GM19035 (cell line): ENCODE measurements around the gene IGF2.
"Not testable (repeated sequence)": the region's sequence is repeated elsewhere in the genome, so short reads cannot be mapped to it uniquely, and the experiment has no call there.

Source experiments
- ATAC-seq: cut with Tn5 transposase; IDR thresholded peaks from one replicate; pipeline ENCODE4 v1.9.1; 2021; ENCODE audit not compliant: unreplicated experiment

IGF2 gene, protein sequence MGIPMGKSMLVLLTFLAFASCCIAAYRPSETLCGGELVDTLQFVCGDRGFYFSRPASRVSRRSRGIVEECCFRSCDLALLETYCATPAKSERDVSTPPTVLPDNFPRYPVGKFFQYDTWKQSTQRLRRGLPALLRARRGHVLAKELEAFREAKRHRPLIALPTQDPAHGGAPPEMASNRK

DNA sequence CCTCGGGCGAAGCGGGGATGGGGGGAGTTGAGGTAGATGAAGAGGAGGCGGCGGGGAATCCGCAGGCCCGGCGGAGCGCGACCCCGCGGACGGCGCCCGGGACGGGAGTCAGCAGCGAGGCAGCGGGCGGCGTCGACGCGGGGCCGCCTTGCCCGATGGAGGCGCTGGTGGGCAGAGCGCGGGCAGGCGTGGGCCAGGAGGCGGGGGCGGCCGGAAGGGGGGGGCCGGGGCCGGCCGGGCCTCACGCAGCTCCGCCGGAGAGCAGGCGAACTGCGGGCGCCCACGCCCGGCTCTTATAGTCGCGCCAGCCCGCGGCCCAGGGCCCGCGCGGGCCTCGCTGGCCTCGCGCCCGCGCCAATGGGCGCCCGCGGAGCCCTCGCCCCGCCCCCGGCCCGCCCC lies at the start of gene IGF2:
IGF2 (minus strand) TSS at position 267 of the 399 bp plus-strand sequence. CDS start 3,866 bp downstream, outside the sequence.
- no peak for ATAC-seq

DNA sequence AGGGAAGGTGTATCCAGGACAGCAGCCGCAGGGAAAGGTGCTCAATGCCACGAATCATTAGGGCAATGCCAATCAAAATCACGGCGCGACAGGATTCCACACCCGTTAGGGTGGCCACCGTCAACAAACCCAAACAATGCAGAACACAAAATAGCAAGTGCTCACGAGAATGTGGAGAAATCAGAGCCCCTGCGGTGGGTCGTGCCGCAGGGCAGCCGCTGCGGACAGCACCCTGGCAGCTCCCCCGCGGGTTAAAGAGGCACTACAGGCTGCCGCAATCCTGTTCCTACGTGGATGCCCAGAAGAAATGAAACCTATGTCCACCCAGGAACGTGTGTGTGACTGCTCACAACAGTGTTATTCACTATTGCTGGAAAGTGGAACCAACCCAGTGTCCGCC lies 49.6 kb upstream of the IGF2 start:
- no peak for ATAC-seq

DNA sequence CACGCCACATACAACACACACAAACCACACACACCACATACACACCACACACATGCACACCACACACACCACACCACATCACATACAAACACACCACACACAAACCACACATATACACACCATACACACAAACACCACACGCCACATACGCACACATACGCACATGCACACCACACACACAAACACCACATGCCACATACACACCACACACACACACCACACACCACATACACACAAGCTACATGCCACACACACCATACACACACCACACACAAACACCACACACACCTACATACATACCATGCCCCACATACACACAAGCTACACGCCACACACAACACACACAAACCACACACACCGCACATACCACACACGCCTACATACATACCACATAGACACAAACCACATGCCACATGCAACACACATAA lies 48.1 kb upstream of the IGF2 start:
- no peak for ATAC-seq

DNA sequence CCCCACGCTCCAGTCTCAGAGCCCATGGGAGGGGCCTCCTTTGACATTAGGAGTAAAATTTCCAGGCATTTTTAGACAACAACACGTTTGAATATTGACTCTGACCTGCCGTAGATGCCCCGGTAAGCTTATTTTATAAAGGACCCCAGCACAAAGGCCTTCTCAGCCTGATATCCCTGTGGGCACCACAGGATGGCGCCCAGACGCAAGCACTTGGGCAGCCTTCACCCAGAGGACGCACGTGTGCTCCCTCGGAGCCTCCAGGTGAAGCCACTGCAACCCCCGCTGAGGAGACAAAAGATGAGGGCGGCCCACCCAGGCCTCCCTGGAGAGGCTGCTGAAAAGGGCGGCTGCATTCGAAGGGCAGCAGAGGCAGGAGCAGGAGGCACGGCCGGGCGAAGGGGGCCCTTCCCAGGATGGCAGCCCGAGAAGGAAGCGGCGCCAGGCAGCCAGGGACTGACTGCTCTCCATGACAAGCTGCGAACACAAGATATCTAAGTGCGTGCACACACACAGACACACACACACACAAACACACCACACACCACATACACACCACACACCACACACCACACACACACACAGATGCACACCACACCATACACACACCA lies 47.6 kb upstream of the IGF2 start:
- ATAC-seq, result no peak

DNA sequence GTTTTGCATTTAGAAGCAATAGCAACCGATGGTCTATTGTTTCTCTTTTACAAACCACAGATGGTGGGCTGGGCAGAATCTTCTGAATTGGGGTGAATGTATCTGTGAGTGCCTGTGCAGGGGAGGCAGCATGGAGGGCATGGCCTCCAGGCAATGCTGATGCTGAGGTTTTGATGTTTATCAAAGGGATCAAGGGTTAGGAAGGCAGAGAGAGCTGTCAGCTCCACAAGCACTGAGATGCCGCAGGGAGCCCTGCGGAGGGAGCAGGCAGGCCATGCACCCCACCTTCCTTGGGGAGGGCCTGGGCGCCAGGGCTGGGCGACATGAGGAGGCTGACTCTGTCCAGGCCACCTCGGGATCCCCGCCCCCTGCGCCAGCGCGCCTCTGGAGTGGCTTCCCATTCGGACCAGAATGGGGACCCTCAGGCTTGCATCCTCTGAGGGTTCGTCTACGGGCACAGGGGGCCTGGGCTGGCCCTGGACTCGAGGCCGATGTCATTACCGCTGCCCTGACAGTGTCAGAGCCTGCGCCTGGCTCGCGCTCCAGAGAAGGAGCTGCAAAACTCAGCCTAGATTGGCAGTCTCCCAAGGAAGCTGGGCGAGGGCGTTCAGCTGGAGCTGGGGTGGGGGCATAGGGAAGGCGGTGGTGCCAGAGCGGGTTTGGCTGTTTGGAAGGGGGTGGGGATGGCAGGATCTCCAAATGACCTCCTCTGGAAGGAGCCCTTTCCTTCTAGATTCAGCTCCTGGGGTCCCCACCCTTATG lies 46.3 kb upstream of the IGF2 start:
- no peak for ATAC-seq

DNA sequence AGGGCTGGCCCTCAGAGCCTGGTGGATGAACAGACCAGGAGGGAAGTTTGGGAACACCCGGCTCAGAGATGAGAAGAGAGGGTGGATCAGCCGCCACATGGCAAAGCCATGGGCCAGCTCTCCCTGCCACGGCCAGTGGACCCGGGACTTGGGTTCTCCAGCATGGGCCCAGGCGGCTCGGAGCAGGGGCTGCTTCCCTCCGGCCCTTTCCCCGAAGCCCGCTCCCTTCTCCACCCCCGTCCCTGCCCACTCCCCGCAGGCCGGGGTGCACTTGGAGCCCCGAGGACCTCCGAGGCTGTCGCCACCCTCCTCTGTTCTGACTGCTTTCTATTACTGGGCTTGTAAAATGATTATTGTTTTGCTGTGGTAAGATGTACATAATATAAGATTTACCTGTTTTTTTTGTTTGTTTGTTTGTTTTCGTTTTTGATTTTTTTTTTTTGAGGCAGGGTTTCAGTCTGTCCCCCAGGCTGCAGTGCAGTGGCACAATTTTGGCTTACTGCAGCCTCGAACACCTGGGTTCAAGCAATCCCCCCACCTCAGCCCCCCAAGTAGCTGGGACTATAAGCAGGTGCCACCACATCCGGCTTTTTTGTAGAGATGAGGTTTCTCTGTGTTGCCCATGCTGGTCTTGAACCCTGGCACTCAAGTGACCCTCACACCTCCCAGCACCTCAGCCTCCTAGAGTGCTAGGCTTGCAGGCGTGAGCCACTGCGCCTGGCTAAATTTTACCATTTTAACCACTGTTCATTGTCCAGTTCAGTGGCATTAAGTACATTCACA lies 43.7 kb upstream of the IGF2 start:
- ATAC-seq, result no peak

DNA sequence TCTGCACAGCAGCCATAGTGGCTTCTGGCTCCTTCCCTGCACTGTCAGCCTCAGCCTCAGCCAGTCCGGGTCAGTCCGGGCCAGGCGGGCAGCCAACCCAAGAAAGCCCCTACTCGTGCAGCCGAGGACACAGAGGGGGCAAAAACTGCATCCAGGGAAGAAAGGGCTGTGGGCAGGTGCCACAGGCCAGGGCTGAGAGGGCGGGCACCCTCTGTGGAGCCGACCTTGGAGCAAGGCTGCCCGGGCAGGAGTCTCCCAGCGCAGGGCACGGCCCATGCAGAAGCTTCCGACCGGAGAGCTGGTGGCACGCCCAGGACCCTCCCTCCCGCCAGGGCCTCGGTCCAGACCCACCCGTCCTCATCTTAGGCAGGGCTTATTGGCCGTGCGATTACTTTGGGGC lies 42.9 kb upstream of the IGF2 start:
- ATAC-seq, result no peak

DNA sequence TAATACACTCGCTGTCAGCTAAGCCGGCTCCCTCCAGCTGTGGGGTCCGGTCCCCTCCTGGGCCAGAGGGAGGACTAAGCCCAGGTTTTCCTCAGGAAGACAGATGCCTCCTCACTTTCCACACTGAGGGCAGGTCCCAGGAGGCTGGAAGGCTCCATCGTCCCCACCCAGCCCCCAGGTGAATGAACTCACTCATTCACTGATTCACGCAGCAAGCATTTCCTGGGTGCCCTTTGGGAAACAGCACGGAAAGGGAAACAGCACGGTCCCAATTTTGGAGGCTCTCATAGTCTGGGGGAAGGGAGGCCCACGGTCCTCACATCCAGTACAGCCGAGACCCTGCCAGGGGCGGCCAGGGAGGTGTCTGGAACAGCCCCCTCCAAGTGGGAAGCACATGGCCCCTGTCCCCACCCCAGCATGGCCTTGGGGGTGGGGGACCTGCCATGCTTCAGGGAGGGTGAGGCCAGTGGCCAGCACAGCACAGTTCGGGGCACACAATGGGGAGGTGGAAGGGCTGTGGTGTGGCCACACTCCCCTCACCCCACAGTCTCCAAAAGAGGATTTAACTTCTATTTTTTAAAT lies 41.7 kb upstream of the IGF2 start:
- no peak for ATAC-seq

DNA sequence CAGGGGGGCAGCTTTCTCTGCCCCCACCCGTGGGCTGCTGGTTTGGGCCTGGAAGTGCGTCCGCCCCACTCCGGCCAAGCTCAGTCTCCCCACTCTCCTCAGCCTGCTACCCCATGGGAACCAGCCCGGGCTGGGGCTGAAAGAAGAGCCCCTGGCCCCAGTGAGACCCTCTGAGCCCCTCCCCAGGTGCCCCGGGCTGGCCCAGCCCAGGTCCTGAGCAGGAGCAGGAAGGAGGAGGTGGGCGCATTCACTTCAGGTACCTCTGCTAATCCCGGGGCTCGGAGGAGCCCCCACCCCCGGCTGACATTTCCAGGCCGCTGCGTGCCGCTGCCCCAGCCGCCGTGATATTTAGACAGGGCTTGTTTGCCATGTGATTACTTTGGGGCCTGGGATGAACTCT lies 41.2 kb upstream of the IGF2 start:
- no peak for ATAC-seq

DNA sequence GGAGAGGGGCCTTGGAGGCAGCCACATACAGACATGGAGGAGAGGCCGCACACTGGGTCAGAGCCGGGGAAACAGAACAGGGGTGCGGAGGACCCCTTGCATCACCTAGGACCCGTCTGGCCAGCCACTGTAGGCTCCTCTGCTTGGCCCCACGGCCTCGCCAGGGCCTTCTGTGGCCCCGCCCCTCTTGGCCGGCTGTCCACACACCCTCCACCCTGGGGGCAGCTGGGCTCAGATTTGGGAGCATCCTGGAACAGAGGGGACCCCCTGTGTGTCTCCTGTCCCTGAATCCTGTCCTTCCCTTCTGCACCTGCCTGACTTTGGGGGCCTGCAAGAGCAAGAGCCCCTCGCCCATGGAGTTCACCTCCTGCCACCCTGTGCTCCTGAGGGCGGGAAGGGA lies 40.3 kb upstream of the IGF2 start:
- no peak for ATAC-seq

DNA sequence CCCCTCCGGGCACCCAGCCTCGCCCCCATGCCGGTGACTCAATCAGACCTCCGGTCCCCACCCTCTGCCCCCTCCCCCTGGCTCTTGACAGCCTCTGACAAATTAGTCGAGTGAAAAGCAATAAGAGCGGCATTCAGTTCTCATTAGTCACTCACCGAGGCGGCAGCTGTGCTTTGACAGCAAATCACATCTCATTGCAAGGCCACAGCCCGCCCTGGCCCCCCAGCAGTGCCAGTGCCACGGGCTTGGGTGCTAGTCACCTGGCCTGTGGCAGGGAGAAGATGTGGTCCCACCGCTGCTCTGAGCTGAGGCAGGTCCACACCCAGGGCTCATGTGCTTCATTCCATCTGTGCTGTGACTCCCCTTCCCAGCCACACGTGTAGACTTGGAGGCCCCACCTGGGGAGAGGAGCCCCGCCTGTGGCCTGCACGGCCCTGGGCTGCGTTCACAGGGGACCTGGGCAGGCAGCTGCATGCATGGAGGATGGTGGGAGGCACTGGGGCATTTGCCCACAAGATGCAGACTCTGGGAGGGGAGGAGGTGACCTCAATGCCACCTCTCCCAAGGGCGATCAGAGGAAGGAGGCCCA lies 39.8 kb upstream of the IGF2 start:
- no peak for ATAC-seq

DNA sequence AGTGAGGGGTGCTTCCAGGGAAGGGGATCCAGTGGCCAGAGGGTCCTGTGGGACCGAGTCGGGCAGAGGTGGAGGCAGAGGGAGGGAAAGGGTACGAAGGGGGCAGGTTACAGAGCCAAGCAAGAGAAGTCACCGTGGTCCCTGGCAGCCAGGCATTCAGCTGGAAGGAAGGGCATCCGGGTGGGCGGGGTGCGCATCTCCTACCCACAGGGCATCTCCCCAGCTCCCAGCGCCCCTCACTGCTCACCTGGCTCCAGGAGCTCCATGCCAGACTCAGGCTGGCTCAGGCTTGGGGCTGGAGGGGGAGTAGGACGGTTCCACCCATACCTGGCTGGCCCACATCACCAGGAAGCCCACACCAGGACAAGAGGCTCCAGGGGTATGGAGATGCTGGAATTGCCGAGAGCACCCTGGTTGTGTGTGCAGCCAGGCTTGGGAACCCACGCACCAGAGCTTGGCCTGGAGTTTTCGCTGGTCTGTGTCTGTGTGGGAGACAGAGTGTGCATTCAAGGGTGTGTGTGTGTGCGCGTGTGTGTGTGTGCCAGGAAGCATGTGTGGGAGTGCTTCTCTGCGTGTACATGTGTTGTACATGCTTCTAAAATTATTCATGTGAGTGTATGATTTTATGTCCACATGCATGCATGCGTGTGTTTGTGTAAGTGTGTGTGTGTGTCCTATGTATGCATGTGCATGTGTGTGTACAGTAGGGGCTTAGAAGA lies 39.0 kb upstream of the IGF2 start:
- not testable (repeated sequence) for ATAC-seq

DNA sequence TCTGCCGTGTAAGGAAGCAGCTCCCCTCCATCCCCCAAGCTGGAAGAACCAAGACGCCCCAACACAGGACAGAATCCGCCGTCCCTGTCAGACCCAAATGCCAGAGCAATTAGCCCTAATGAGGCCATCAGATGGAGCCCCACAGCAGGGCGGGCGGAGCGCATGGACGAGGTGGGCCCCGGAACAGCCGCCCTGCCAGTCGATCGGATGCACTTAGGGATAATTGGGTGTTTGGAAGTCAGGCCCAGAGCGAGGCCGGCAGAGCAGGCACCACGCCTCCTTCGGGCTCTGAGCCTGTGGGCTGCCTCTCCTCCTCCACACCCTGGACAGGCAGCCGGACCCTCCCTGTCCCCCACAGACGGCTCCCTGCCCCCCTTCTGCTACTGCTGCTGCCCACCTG lies 37.9 kb upstream of the IGF2 start:
- no peak for ATAC-seq

DNA sequence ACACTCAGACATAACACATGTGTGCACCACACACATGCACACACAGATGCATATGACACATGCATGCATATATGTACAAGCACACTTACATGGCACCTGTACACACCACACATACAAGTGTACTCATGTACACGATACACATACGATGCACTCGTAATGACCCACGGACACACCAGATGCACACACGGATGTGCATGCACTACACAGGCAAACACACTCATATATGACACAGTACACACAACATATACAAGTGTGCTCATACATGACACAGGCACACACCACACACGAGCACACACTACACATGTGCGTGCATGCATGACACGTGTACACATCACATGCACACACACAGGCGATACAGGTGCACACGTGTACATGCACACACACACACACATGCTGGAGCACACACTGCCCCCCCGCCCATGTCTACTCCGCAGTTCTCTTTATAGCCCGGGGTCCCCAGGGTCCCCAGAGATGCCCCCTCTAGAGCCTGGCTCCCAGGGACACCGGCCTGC lies 37.3 kb upstream of the IGF2 start:
- ATAC-seq, result no peak

DNA sequence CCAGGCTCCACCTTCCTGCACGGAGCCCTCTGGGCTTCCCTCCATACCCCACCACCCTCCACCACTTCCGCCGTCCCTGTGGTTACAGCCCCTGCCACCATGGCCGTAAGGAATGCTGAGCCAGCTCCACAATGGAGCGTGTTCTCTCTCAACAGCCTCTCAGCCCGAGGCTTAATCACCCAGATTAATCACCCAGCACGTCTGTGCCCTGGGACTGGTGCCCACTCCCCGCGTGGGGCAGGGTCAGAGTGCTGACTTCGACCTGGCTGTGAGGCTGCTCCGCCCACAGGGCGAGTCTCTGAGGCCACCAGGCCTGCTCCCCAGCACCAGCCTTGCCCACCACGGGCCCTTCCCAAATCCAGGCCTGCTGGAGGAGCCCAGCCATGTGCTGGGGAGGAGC lies 36.5 kb upstream of the IGF2 start:
- ATAC-seq, result no peak

DNA sequence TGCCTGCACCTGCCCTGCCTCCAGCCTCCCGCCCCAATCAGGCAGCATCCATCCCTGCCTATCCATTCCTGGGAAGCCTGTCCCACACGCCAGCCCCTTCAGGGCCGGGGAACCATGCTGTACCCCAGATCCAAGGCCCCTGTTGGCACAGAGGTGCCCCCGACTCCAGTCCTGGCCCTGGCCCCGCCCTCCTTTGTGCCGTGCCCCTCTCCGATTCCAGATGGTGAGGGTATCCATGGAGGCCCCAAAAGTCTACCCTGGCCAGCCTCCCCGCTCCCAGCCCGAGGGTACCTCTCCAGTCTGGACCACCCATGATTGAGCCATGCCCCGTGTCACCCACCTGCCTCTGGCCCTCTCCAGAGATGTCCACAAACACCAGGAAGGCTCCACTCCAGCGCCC lies 35.2 kb upstream of the IGF2 start:
- ATAC-seq, result no peak

DNA sequence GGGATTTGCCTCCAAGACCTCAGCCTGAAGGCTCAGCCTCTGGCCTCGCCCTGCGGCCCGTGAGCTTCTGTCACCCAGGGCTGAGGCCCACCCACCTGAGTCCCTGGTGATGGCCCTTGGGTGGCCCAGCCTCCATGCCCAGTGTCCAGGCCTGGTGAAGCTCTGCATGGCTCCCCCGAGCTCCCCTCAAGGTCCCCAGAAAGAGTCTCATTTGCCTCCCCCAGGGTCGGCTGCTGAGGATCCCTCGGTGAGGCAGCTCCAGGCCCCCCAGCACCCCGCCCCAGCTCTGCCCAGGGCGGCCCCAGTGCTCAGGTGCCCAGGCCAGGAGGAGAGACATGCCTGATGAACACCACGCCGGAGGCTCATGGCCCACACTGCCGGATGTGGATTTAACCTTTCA lies 34.6 kb upstream of the IGF2 start:
- ATAC-seq, result no peak

DNA sequence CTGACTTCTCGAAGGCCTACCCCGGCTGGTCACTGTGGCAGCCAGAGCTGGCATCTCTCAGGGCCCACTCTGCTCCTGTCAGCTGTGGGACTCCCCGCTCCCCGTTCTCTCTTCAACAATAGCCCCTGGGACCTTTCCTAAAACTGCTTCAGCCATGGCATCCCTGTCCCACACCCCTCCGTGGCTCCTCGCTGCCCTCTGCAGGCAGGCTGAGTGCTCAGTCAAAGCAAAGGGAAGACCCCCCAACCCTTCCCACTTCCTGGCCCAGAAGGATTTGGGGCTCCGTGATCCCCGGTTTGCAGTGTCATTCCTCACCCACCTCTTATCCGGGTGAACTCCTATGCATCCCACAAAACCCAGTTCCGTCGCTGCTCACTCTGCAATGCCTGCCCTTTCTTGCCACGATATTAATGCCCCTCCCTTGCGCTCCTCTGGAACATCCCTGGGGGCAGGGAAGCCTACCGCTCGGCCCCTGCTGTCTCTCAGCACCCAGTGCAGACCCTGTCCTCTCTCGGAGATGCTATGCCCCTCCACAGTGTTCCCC lies 34.0 kb upstream of the IGF2 start:
- no peak for ATAC-seq

DNA sequence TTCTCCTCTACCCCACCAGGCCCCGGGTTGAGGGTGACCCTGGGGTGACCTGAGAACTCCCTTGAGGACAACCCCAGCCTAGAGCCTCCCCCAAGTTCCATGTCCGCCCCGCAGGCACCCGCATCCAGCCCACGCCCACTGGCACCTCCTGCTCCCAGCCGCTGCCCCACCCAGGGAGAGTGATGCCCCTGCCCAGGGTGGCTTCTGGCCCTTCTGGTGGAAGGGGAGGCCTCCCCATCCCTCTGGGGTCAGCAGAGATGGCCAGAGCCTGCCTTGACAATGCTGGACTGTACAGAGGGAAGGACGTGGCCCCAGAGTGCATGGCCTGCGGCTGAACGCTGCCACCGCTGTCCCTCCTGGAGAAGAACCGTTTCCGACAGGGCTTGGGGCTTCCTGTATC lies 33.5 kb upstream of the IGF2 start:
- ATAC-seq, result no peak

DNA sequence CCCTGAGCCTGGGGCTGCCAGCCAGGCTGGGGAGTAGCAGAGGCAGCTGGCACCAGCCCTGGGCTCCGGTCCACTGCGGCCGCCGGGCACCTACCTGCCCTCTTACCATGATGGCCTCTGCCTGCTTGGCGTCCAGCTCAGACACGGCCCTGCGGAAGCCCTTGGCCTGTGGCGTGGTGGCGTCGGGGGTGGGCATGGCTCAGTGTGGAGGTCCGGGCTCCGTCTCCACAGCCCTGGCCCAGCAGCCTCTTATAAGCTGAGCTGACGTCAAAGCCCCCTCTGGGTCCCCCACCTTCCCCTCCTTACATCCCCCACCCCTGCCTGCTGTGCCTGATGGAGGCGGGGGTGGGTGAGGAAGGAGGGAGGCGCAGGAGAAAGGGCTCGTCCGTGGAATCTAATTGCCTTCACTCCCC lies 32.4 kb upstream of the IGF2 start, which contains the start of gene TH:
TH (minus strand) TSS at position 225 of the 413 bp plus-strand sequence; CDS start at position 196, 29 bp downstream.
- ATAC-seq, result no peak
